CD1c-positive myeloid dendritic cell (primary cell): ENCODE measurements around the gene RNF113B.

Source experiments
- DNase-seq: peaks from one replicate; pipeline ENCODE4 v3.0.0-alpha.2; 2016; ENCODE audit errors: extremely low spot score

RNF113B gene

DNA sequence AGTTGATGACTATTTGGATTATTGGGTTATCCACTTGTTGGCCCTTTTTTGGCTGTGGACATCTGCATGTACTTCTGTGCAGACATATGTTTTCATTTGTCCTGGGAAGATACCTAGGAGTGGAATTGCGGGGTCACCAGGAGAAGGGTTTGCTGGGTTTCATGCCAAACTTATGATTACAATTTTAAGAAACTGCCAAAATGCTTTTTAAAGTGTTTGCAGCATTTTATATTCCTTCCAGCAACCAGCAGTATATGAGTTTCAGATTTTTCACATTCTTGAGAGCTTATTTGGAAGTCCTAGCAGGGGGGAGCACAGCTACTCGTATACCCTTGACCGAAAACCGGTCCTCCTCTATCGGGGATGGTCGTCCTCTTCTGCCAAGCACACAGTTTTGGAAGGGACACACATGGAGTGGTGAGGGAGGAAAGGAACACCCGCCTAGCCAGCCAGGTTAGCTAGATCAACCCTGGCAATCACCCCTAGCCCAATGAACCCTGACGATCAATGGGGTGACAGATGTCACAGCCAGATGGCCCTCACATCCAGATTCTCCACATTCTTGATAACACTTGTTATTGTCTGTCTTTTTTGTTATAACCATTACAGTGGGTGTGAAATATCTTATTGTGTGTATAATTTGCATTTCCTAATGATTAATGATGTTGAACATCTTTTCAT, 26.7 kb upstream of the RNF113B start:
- DNase-seq = no peak

DNA sequence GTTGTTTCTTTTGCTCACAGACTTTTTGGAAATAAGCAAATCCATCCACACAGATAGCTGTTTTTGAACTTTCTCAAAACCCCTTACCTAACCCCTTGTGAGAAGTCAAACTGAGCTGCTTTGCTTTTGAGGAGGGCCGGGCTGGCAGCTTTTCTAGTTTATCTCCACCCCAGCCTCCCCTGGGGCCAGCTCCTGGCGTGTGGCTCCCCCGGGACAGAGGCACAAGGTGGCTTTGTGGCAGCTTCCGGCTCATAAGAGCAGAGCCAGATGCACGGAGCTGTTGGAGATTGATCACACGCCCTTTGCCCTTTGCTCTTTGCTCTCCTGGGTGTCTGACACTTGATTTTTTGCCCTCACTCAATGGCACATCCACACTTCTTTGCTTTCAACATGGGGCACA, 24.9 kb upstream of the RNF113B start:
- DNase-seq = no peak

DNA sequence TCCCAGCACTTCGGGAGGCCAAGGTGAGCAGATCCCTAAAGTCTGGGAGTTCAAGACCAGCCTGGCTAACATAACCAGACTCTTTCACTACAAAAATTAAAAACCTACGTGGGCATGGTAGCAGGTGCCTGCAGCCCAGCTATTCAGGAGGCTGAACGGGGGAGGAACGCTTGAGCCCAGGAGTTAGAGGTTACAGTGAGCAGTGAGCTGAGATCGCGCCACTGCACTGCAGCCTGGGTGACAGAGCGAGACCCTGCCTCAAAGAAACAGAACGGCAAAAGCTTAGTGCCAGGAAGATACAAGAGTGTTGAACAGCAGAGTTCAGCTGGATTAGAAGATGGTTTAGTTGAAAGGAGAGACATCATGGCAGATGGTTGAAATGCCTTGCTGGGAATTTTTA, 24.1 kb upstream of the RNF113B start:
- DNase-seq = no peak

DNA sequence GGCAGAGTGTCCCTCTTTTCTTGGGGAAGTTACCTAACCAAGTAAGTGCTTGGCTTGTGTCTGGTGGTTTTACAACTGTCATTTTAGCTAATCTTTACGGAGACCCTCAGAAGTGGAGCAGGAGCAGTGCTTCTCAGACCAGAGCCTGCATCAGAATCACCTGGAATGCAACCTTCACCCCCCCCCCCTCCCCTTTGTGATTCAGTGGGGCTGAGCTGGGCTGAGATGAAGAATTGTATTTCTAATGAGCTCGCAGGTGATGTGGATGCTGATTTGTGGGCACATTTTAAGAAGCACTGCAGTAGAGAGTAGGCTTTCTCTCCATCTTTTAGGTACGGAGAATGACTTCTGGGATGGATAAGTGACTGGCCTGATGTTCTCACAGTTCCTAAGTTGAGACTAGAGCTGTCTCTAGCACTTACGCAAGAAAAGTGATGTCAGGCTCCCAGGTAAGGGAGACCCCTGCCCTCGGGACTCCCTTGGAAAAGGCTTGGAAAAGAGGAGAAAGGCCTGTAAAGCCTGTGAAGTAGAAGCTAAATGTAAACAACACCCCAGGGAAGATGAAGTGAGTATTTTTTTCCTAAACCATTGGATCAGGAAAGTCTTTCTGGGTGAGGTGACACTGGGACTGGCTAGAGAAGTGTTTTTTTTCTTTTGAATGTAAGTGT, 23.3 kb upstream of the RNF113B start:
- no peak for DNase-seq

DNA sequence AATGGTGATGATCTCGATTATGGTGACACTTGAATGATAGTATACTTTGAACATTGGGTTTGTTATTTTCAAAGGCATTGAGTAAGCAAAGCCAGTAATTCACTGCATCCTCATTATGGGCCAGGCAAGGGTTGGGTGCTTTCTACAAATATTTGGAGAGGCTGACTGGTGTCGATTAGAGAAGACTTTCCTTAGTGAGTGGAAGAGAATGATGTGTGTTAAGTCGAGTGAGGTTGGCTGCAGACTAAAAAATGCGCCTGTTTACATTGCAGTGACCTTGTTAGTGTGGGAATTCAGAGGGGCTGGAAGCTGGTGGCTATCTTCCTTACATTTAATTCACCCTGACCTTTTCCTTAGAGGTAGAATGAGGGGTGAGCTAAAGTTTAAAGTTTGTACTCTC, 22.4 kb upstream of the RNF113B start:
- DNase-seq = no peak

DNA sequence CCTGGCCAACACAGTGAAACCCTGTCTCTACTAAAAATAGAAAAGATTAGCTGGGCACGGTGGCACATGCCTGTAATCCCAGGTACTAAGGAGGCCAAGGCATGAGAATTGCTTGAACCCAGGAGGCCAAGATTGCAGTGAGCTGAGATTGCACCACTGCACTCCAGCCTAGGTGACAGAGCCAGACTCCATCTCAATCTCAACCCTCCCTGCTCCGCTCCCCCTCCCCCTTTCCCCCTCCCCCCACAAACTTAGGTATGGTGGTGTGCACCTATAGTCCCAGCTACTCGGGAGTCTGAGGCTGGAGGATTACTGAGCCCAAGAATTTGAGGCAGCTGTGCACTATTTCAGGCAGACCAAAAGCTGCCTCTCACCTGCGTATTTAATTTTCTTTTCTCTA, 21.6 kb upstream of the RNF113B start:
- DNase-seq = no peak

DNA sequence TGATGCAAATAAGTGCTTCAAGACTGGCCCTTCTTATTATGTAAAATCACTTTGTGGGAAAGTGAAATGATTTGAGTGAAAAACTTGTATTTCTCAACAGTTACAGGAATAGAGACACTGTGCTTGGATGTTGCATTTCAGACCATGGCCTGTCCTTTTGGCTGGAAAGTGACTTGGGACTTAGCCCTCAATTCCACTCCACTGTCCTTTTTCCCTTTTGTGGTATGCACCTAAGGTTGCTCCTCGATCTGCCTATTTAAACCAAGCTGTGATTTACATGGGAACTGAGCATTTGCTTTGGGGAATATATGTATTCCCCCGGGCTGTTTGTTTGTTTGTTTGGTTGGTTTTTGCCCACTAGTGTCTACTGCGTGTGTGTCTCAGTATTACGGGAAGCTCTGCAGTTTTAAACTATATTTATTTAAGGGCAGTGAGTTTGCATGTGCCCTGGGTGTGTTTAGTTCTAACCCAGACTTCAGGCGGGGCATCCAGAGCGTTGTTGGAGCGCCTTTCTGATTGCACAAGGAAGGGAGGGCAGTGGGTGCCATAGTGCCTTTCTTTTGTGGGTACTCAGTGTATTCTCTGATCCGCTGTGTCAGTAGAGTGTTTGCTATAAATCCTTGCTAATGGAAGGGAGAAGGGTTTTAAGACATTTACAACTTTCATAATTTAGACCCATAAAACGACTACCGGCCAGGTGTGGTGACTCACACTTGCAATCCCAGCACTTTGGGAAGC, 18.2 kb upstream of the RNF113B start:
- no peak for DNase-seq

DNA sequence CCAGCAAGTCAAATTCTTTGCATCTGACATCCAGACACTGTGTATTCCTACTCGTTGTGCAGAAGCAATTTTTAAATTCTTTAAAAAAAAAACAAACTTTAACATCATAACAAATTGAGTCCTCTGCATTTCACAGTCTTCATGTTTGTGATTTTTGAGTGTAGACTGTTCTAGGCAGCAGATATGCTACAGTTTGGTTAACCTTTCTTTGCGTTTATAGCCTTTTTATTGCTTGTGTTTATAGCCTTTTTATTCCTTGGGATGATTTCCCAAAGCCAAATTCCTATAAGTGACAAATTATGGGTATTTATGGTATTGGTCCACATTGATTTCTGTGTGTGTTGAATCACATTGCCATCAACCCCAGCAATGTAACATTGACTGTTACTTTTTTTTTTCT, 14.9 kb upstream of the RNF113B start:
- no peak for DNase-seq

DNA sequence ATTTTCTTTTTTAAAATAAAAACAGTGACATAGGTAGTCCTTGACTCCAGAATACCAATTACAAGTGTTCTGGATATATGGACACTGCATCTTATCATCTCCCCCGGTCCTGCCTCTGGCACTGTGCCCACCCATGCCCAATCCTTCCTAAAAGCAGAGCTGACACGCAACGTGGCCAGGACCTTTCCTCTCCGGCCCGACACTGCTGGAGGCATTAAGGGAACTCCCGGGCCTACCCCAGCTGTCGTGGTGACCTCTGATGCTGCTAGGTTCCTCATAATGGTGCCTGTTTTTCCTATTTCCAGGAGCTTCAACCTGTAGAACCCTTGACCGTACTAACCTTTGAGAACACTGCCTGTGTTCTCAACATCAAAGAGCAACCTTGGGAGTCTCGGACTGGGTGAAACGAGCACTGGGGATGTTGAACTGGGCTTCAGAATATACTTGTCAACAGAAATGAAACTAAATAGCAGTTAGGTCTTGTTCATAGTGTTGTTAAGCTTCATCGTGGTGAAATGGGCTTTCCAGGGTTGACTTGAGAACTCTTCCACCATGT, 13.9 kb upstream of the RNF113B start:
- no peak for DNase-seq

DNA sequence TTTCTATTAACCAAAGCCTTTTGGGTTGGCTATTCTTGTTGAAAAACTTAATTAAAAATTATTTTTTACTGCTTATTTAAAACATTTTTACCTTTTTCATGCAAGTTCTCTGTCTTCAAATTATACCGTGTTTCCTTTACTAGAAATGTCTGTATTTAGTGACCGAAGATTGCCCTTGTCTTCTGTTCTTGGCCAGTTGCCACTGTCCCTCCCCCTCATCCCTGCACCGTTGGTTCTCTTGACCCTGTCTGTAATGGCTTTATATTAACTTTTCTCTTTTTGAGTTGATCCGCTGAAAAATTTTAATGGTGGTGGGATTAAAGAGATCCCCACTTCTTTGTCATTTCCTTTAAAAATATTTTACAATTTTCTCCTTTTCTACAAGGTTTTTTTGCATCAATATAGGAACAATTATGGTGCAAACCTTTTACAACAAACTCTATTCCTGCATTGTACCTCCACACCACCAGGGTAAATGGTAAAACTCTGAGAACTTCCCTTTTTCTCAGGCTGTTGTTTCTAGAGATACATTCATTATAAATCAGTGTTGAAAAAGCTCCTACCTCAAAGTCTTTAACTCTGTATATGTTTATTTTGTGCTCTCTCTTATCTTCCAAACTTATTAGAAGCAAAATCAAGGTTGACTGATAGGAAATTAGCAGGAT, 12.9 kb upstream of the RNF113B start:
- DNase-seq = no peak

DNA sequence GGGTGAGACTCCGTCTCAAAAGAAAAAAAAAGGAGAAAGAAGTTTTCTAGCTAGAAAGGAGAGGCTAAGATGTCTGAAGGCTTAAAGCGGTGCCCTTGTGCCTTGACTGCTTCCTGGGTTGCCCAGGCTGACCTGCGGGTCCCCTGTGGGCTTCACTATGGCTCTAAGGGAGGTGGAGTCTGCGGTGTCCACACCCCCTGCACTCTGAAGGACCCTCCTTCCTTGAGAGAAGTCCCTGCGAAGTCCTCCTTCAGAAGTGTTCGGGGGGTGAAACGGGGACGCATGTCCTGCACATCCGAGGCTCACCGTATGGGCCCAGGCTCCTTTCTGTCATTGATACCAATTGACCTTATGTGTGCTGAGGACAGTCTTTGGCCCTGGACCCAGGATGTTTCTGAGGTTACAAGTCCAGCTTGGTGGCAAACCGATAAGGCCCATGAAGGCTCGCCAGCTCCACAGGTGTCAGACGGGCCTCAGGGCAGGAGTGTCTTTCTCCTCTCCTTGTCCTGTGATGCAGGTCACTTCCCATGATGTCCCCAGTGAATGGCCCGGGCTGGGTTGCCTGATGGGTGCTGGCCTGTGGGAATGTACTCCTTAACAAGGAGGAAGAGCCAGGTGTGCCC, 11.6 kb upstream of the RNF113B start:
- DNase-seq = no peak

DNA sequence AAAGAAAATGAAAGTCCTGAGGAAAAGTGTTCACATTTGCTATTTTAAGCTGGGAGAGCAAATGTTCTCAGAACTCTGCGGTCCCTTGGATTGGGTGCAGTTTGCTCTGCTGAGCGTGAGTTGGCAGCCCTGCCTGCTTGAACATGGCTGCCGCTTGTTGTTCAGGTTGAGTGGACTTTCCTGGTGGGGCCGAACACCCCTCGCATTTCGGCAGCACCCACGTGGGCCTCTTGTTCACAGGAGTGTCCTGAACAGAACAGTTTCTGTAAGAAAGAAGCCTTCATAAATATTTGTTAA, 10.8 kb upstream of the RNF113B start:
- DNase-seq = no peak

DNA sequence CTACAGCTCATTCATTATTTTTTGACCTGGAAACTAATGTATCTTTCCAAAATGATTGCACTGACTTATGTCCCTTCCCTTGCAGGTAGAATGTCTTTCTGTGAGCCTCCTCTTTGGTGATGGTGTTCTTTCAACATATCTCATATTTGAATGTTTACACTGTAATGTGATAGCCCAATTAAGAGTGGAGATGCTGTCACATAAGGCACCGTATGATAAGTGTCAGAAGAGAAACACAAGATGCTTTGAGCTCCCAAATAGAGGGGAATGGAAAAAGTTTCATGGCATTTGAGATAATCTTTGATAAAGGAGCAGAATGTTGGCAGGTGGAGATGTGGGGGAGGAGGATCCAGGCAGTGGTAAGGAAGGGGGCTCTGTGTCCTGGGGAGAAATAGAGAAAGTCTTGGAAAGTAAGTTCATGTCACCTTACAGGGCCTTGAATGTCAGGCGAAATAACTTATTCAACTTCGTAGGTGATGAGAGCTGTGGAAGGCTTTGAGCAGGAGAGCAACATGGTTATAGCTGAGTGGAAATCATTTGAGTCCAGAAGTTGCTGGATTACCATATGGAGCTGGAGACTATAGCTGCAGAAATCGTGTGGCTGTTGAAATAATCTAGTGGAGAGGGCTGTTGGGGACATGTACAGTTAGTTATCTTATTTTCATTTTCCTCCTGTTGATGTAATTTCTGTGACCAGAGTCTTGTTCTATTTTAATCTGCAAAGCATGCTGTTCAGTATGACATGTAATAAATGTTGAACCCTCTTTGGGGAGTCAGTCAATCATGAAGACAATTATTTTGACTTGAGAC, 10.3 kb upstream of the RNF113B start:
- DNase-seq = no peak

DNA sequence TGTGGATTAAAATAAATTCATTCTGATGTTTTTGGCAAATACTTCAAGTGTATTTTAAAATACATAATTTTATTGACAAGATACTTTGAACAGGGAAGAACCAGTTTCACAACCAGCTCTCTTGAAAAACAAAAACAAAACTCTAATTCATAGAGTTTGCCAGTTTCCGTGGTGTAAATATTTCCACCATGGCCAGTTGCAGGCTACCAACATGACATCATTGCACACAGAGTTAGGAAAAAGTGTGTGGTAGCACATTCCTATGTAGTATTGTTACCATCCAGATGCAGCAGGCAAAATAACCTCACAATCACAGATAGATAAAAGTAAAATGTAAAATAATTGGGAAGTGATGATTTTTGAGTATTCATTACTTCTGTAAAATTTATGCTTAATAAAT, 7.7 kb upstream of the RNF113B start:
- DNase-seq = no peak

DNA sequence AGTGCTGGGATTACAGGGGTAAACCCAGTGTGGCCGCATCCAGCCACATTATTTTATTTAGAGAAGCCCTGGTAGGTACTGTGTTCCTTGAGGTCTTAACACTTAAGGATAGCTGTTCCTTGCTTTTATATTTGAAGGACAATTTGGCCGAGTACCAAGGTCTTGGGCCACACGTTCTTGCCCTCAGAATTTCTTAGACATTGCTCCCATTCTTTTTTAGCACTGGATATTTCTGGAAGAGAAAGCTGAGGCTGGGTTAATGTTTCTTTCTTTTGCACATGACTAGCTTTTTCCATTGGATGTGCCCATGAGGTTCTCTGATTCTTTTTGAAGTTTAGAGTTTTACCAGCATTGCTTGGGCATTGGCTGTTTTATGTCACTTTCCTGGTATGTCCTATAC, 5.5 kb upstream of the RNF113B start:
- DNase-seq = no peak

DNA sequence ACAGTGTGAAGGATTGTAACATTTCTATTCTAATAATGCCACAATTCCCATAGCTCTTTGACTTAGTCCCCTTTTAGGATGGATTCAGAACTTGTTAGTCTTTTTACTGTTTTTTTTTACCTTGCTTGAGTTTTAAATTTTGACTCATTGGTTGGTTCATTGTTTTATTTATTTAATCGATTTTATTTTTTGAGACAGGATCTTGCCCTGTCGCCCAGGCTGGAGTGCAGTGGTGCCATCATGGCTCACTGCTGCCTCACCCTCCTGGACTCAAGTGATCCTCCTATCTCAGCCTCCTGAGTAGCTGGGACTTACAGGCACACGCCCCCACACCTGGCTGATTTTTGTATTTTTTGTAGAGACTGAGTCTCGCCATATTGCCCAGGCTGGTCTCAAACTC, 5.1 kb upstream of the RNF113B start:
- DNase-seq = no peak

DNA sequence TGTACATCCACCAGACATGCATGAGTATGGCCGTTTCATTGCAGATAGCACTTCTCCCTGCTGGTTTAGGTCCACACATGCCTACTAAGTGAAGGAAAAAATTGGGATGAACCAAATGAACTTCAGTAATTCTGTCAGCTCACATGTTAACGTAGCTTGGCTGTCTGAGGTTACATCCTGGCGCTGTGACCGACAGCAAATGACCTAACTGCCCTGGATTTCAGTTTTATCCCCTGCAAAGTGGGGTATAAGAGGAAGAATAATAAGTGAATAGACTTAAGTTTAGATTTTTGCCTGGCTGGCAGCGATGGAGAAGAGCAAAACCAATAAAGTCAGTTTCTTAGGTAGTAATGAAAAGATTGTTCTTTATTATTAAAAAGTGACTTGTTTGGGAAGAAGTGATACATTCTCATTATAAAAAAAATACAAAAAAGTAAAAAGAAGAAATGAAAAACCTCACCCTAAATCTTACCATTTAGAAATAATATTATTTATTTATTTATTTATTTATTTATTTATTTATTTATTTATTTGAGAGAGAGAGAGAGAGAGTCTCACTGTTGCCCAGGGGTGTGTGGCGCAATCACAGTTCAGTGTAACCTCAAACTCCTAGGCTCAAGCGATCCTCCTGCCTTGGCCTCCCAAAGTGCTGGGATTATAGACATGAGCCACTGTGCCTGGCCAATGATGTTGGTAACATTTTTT, 4.2 kb upstream of the RNF113B start:
- no peak for DNase-seq

DNA sequence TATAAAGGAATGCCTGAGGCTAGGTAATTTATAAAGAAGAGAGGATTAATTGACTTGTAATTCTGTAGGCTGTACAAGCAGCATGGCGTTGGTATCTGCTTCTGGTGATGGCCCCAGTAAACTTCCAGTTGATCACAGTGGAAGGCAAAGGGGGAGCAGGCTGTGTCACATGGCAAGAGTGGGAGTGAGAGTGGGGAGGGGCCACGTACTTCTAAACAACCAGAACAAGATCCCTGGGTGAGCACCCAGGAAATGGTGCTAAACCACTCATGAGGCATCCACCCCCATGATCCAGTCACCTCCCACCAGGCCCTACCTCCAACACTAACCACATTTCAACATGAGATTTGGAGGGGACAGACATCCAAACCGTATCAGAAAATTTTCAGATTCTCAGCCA, 3.0 kb upstream of the RNF113B start:
- no peak for DNase-seq

DNA sequence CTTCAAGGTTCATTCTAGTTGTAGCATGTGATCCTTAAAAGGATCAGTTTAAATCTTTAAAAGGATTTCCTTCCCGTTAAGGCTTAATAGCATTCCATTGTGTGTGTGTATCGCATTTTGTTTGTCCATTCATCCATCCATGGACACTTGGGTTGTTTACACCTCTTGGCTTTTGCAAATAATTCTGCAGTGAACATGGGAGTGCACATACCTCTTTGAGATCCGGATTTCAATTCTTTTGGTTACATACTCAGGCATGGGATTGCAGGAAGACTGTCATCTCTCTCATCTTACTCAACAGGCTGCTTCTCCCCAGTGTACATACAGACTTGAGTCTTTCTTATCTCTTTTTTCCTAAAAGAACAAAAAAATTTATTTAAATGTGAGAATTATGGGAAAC, 1.2 kb downstream of the RNF113B start:
- no peak for DNase-seq

DNA sequence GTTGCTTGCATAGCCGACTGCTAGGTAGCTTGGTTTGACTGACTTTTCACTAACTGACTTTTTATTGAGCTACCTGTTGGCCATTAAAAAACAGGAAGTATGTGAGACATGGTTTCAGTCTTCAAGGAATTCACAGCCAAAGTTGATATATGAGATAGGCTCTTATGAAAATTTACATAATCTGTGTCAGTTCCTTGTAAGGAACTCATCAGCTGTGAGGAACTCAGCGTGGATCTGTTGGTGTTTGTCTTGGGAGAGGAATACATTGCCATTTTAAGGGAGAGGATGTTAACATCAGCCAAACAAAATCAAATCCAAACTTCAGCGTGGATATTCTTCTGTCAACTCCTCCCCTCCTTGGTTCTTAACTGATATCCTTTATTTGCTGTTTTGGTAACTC, 2.0 kb downstream of the RNF113B start:
- DNase-seq = no peak

DNA sequence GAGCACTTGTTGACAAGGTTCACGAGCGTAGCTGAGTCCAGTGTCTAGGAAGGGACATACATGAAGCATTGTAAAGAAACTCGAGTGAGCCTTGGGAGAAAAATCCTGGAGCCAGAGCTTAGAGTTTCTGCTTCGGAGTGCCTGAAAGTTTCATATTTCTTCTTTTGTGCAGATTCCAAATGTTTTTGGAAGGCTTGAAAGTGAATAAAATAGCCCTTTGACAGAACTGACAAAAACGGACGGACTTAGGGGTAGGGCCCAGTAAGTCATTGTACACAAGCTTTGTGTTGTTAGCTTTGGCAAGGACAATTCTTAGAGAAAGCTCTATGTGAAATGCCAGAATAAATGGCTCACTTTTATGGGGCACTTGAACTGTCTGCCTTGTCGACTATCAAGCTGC, 2.8 kb downstream of the RNF113B start:
- no peak for DNase-seq
